ENCODE measurements around the gene MAGOH.

DNA sequence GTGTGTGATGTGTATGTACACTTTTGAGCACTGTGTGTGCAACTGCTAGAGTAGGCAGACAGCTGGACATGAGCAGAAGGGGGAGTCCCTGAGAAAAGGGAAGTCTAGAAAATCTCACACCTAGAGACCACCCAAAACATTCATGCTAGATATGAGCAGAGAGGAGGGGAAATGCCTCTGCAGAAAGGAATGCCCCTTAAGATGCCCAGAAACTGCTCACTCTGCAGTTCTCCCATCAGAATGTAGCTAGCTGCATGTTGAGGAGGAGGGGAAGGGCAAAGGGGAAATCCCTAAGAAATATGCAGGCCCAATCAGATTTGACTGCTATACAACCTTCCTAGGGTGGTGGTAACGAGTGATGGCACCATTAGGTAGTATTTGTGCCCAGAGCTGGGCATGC, 31.8 kb upstream of the MAGOH start:
- no peak for TF ChIP-seq ZNF331 (CRISPR knock-in tag; IDR thresholded peaks at IDR 0.05)
- no peak for TF ChIP-seq TBP (CRISPR knock-in tag; IDR thresholded peaks at IDR 0.05)
- TF ChIP-seq ZNF232 (CRISPR knock-in tag; IDR thresholded peaks at IDR 0.05; ENCODE audit: borderline replicate concordance): no peak

Data from HepG2 (cell line).